ENCODE results near the gene KCNMB3.
"Not testable (repeated sequence)": the region's sequence is repeated elsewhere in the genome, so short reads cannot be mapped to it uniquely, and the experiment has no call there.

KCNMB3 gene

DNA sequence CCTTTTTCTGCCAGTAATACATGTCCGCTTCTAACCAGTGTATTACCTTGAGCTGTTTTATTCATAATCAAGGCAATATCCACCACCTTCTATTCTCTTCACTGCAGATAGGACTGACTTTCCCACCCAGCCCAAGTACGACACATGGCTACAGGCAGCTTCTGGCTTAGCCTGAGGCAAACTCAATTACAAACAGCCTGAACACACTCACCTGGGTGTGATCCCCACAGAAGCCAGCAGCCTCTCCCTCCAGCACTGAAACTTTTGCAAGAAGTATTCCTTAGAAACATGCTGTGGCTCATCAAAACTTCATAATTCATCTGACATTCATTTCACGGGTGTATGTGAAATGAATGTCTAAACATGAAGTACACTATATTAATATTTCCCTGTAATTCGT, 13.5 kb upstream of the KCNMB3 start:
- DNase-seq (ENCODE audit: low spot score): no peak

DNA sequence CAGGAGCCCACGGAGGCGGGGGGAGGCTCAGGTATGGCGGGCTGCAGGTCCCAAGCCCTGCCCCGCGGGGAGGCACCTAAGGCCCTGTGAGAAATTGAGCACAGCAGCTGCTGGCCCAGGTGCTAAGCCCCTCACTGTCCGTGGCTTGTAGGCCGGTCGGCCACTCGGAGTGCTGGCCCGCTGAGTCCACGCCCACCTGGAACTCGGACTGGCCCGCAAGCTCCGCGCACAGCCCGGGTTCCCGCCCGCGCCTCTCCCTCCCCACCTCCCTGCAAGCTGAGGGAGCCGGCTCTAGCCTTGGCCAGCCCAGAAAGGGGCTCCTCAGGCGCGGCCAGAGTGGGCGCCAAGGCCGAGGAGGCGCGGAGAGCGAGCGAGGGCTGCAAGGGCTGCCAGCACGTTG, 12.2 kb upstream of the KCNMB3 start:
- DNase-seq (ENCODE audit: low spot score): no peak

DNA sequence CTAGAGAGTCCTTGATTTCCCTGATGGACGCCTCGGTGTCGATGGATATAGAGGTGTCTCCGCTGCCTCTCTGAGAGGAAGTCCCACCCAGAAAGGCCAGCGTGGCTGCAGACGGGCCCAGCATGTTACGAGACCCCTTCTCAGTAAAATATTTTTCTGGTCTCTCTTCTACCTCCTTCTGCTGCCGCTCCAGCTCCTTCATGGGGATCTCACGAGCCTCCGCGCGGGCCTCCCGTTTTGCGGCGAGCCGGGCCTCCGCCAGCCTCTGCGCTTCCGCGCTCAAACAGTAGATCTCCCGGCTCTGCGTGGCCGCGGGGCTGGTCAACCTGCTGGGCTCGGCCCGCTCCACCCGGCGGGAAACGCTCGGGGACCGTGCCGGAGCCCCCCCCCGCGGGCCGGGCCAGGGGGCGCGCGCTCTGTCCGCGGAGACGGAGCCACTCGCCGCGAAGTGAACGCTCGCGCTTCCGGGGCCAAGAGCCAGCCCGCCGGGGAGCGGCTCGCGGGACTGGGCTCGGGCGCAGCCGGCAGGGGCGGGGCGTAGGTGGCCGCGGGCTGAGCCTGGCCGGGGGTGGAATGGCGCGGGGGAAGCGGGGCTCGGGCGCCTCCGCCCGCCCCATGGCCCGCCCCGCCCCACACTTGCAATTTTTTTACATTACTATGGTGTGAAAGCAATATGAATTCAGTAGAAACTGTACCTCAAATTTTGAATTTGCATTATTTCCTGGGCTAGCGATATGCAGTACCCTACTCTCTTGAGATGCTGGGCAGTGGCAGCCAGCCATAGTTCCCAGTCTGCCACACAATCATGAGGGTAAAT, 10.2 kb upstream of the KCNMB3 start:
- DNase-seq (ENCODE audit: low spot score): peak; percentile 95

DNA sequence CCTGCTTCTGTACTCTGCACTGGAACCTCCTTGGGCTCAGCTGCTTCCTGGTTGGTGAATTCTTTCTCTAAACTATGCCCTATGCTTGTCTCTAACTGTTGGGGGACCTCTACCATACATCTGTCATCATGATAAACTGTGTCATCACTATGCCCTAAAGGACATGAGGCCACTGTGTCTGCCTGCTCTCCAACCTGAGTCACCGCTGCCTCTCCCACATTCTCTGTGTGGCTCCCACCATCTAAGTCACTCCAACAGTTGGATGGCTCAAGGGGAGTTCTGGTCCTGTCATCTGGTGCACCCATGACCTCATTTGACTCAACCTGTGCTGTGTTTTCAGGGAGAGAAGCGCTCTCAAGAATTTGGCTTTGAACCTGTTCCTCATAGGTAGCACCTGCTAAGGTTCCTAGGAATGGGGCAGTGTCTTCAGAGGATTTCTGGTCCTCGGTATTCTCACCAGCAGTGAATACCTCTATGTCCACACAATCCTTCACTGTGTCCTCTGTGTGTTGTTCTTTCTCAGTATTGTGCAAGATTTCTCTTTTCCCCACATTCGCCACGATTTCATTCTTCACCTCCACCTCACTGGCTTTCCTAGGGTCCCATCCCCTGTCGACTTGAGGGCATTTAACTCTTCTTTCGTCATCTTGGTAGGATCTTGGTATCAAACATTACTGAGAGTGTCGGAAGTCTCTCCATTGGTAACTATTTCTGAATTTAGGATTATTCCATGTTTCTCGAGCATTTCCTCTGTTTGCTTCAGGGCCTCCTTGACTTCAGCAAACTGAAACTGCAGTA, 9.2 kb upstream of the KCNMB3 start:
- not testable (repeated sequence) for DNase-seq (ENCODE audit: low spot score)

DNA sequence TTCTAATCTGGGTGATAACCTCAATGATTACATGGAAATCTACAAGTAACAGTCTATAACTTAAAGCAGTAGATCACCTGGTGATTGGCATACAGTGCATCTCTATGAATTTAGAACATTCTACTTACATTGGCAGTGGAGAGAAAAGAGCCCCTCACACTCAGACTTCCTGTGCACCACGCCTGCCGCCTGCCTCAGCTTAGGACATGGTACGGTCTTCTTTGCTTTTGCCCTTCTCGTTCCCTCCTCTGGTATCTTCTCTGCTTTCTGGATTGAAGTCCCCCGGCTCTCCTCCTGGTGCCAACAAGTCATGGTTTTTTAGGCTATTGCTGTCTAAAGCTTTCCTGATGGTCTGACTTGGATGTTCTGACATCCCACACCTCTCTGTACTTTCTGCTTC, 7.9 kb upstream of the KCNMB3 start:
- no peak for DNase-seq (ENCODE audit: low spot score)

DNA sequence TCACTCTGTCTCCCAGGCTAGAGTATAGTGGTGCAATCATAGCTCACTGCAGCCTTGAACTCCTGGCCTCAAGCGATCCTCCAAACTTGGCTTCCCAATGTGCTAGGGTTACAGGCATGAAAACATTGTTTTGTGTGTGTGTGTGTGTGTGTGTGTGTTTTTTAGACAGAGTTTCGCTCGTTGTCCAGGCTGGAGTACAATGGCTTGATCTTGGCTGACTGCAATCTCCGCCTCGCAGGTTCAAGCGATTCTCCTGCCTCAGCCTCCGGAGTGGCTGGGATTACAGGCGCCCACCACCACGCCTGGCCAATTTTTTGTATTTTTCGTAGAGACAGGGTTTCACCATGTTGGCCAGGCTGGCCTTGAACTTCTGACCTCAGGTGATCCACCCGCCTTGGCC, 6.8 kb upstream of the KCNMB3 start:
- DNase-seq (ENCODE audit: low spot score): not testable (repeated sequence)

DNA sequence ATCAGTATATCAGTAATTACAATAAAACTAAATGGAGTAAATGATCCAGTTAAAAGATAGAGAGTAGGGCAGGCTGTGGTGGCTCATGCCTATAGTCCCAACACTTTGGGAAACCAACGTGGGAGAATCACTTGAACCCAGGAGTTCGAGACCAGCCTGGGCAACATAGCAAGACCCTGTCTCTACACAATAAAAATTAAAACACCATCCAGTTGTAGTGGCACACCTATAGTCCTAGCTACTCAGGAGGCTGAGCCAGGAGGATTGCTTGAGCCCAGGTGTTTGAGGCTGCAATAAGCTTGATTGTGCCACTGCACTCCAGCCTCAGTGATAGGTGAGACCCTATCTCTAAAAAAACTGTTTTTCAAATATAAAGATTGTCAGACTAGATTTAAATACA, 5.9 kb upstream of the KCNMB3 start:
- no peak for DNase-seq (ENCODE audit: low spot score)

DNA sequence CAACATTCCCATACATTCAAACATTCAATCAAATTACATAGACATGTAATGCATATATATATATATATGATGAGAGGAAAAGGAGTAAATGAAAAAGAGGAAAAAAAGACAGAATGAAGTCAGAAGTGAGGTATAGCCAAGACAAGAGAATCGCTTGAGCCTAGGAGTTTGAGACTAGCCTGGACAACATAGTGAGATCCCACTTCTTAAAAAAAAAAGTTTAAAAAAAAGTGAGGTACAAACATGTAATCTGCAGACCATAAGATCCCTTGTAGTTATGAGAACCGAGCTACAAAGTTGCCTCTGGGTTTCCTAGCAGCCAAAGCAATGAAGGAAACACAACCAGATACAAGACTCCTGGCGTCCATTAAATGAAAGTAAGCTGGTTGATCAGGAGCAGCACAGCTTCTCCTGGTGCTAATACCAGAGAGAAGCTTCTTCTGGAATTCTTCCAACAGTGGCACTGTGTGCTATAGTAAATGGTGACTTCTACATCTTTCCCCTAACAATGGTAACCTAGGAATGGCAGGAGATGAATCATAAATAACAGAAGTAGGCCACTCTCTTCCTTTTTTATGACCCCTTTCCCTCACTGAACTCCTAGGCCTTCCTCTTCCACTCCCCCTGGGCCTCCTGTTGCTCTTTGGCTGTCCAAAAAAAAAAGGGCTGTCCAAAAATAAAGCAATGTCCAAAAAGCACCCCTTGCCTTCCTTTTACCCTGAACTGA, 3.5 kb downstream of the KCNMB3 start:
- DNase-seq (ENCODE audit: low spot score): no peak

DNA sequence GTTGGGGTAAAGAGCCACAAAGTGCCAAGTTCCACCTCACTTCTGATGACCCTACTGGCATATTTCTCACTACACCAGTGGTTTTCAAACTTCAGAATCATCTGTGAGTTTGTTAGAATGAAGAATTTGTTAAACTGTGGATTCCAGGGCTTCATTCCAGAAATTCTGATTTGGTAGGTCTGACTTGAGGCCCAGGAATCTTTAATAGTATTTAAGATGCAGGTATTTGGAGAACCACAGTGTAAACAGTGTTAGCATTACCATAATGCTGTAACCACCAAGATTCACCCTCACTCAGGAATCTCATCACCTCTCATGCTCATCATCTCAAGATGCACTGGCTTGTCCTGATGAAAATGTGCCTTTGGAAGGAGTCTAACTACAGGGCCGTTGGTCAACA, 6.0 kb downstream of the KCNMB3 start:
- DNase-seq (ENCODE audit: low spot score): no peak

DNA sequence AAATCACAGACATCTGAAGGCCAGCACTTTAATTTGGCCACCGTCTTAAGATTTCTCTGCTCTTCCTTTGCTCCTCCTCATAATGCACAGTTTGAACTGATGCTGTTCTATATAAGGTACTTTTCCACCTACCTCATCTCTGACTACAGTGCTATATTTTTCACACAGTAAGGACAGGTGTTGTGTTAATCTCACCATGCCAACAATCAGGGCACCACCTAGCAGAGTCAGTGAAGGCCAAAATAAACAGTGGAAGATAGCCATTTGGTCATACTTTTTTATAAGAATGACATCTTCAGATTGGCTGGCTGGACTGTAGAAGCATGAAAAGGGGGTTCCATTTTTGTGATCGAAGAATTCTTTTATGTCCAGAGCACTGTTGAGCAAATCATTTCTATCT, 8.1 kb downstream of the KCNMB3 start:
- DNase-seq (ENCODE audit: low spot score): not testable (repeated sequence)

DNA sequence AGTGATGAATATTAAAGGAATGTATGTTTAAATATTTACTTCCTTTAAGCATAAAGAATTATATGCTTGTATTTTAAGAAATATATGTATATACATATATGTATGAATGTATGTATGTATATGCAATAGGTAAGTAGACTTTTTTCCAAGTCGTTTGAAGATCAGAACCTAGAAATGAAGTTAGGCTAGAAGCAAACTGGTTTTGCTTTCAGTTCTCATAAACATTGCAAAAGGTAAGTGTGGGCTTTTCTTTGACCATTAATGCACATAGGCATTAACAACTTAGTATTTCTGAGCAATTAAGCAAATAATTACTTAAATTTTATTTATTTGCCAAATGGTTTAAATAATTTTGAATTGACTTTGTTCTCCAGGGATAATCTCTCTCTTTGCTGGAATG, 10.6 kb downstream of the KCNMB3 start:
- not testable (repeated sequence) for DNase-seq (ENCODE audit: low spot score)

DNA sequence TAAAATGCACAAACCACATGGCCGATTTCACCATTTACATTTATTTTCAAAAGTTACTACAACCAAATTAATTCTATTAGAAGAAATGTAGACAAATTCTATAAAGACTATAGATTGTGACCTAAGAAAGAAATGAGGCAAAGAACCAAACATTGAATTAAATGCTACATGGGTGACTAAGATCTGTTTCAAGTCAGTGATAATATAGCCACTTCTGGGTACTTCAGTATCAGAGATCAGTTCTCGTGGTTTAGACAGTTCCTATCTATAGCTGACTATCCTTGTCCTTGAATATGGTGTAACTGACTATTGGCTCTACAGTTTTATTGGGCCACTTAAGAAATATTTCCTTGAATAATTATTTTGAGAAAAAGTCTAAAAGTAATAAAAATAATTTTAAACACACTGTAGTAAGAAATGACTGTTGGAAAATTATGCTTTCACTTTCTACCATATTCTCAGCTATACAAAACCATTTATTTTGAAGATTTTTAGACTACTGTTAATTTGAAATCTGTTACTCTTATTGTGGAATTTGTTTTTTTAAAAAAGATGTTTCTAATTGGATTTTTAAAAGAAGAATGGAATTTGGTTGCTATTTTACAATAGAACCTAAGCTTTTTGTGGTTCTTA, 14.1 kb downstream of the KCNMB3 start:
- no peak for DNase-seq (ENCODE audit: low spot score)

DNA sequence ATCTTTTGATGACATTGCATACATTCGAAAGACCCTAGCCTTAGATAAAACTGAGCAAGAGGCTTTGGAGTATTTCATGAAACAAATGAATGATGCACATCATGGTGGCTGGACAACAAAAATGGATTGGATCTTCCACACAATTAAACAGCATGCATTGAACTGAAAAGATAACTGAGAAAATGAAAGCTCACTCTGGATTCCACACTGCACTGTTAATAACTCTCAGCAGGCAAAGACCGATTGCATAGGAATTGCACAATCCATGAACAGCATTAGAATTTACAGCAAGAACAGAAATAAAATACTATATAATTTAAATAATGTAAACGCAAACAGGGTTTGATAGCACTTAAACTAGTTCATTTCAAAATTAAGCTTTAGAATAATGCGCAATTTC, 16.7 kb downstream of the KCNMB3 start:
- DNase-seq (ENCODE audit: low spot score): no peak

DNA sequence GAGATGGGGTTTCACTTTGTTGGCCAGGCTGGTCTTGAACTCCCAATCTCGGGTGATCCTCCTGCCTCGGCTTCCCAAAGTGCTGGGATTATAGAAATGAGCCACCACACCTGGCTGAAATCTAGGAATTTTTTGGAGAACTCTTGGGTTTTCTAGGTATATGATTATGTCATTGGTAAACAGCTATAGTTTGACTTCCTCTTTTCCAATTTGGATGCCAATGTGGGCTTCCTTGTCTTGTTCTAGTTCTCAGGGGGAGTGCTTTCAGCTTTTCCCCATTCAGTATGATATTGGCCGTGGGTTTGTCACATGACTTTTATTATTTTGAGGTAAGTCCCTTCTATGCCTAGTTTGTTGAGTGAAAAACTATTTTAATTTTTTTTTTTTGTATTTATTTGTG, 17.9 kb downstream of the KCNMB3 start:
- no peak for DNase-seq (ENCODE audit: low spot score)

DNA sequence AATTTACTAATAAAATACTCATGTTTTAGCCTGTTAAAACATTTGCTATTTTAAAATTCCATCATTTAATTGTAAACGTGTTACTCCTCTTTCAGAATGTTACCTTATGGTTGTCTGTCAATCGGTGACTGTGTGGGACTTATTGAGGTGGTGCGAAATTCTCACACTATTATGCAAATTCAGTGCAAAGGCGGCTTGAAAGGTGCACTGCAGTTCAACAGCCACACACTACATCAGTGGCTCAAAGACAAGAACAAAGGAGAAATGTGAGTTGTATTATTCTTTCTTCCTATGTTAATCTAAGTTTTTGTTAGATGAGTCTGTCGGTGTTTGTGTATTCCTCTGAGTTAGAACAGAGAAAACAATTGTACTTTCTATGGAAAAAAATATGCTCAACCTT, 21.7 kb downstream of the KCNMB3 start:
- DNase-seq (ENCODE audit: low spot score): no peak

DNA sequence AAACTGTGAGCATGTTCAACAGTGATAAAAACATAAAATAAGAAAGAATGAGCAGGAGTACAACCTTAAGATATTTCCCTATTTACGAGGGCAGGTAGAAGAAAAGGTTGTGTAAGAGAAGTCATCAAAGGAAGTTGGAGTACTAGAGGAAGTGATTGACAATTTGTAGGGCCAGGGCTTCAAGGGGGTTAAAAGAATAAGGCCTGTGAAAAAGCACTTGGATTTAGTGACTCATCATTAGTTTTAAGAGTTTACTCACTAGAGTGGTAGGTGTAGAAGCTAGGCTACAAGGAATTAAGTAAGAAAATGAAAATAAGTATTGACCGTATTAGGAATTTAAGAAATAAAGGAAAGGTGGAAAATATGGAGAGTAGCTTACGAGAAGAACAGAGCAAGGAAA, 23.6 kb downstream of the KCNMB3 start:
- DNase-seq (ENCODE audit: low spot score): no peak

DNA sequence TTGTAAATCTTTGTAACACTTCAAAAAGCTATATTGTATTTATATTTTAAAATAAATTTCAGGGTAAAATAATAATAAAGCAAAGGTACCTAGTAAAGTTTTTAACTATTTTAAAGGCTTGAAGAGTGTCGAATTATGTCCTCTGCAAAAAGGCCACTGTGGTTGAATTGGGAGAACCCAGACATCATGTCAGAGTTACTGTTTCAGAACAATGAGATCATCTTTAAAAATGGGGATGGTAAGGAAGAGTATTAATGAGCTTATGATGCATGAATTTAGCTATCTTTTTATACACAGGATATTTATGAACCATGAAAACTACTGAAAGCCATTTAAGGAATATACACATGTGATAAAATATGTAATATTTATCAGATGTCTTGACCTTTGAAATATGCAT, 26.3 kb downstream of the KCNMB3 start:
- DNase-seq (ENCODE audit: low spot score): no peak

DNA sequence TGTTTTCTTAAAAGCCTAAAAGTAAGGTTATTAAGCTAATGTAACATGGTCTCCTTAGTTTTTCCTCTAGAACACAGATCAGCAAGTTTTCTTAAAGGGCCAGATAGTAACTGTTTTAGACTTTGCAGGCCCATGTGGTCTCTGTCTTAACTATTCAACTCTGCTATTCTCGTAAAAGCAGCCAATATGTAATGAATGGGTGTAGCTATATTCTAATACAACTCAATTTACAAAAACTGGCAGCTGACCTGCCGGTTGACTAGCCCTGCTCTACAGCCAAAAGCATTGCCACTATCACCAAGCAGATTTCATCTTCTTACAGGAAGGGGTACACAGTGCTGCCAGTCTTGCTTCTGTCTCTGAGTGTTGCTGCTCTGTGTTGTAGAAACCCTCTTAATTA, 27.4 kb downstream of the KCNMB3 start:
- no peak for DNase-seq (ENCODE audit: low spot score)

DNA sequence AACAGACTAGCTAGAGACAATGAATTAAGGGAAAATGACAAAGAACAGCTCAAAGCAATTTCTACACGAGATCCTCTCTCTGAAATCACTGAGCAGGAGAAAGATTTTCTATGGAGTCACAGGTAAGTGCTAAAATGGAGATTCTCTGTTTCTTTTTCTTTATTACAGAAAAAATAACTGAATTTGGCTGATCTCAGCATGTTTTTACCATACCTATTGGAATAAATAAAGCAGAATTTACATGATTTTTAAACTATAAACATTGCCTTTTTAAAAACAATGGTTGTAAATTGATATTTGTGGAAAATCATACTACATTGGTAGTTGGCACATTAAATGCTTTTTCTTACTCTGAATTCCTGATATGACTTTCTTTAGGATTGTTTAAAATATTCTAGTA, 32.7 kb downstream of the KCNMB3 start:
- DNase-seq (ENCODE audit: low spot score): not testable (repeated sequence)

DNA sequence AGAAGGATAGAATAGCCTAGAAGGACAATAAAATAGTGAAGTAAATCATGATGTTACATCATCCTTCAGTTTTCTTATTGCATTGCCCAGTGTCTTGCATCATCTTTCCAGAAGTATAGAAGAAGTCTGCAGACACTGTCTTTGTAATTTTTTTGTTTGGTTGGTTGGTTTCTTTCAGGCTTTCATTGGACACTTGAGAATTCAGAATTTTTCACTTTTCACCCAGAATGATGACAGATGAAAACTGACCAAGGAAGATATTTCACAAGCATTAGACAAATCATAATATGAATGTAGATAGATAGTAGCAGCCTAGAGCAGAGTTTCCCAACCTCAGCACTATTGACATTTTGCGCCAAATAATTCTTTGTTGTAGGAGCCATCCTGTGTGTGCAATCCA, 35.4 kb downstream of the KCNMB3 start:
- not testable (repeated sequence) for DNase-seq (ENCODE audit: low spot score)

DNA sequence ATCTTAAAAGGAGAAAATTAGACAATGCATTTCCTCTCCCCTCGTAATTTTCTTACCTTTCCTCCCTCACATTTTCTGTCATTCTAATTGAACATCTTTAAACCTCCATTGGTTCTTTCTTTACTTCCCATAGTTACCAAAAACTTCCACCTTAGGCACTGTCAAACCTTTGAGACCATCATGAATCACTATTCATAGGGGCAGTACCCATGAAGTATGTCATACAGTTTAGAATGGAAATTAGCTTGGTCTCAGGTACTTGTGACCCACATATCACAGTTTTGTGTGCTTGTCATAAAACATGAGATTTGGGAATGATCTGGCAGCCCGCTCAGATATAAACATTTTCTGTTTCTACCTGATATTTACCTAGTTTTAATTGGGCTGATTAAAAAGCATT, 50.1 kb downstream of the KCNMB3 start:
- no peak for DNase-seq (ENCODE audit: low spot score)

DNA sequence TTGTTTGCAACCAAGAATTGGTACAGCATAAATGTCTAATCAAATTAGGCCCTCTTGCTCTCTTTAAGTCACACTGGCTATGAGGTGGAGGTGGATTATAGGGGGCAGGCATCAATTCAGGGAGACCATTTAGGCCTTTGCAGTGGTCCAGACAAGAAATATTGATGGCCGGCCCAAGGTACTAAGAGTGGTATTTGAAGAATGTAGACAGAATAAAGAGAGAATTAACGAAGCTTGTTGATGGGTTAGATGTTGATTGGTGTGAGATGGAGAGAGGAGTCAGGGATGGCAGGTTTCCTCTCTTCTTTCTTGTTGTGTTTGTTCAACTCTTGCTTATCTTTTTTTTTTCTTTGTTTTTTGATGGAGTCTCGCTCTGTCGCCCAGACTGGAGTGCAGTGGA, 54.2 kb downstream of the KCNMB3 start:
- peak; percentile 6 for DNase-seq (ENCODE audit: low spot score)

Measured in AG20443 (cell line).